Adipose tissue (tissue), 3 donors: Measurements from ENCODE around the gene IGFL1. TPM values are rescaled to one million over a fixed set of nuclear protein-coding genes. Genes with fewer than 3 reads are reported as not detected.
"Not testable (repeated sequence)": the region's sequence is repeated elsewhere in the genome, so short reads cannot be mapped to it uniquely, and the experiment has no call there.

Source experiments
- H3K27ac ChIP-seq: one replicate; pipeline ENCODE4 v1.5.1; 2013; ENCODE audit warnings: low read depth, low read length
- WGBS, 3 donors: extraction: QIAGEN DNeasy Blood & Tissue Kit; methylation state at CpG; one replicate each; pipeline ENCODE4 v1.1.7; 2013; 5-methylcytosine and 5-hydroxymethylcytosine counted together
- polyA plus RNA-seq, 3 donors: library from polyadenylated mRNA; stranded (reverse); fragments of 200-250 nt; gene quantifications; one replicate each; pipeline ENCODE4 v1.2.3, GENCODE V29; 2013
- donor health status: healthy with polysubstance abuse.
- donor health status: Bipolar disorder and iron deficiency.
- donor health status: healthy.

The IGFL1 gene
- polyA plus RNA-seq, 3 donors: not detected

DNA sequence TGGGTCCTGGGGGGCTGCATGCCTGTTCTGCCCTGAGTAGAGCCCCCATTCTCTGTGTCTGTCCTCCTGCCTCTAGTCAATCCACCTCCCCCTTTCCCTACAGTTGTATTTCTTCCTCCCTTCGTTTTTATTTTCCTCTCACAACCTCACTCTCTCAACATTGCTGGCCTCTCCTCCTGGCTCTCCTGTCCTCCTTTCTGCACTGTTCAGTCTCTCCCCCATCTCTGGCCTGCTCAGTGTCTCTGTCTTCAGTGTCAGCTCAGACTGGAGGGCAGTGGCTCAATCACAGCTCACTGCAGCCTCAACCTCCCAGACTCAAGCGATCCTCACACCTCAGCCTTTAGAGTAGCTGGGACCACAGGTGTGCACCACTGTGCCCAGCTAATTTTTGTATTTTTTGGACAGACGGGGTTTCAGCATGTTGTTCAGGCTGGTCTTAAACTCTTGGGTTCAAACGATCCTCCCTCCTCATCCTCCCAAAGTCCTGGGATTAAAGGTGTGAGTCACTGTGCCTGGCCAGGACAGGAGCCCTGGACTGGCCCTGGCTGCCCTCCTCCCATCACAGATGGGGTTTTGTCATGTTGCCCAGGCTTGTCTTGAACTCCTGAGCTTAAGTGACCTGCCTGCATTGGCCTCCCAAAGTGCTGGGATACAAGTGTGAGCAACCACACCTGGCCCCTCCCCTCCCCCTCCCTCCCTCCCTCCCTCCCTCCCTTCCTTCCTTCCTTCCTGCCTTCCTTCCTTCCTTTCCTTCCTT is 32.0 kb upstream of the IGFL1 start:
- WGBS, 3 donors: 64 to 72% (median 65%) methylated on average over 4 of the region's 4 CpGs
- no peak overlapping the region for H3K27ac ChIP-seq

GRCh38 chr19:46198756-46199155 is 30.8 kb upstream of the IGFL1 start:
- WGBS, 3 donors: 62 to 72% (median 65%) methylated on average over 3 of the region's 3 CpGs
- no peak overlapping the region for H3K27ac ChIP-seq

DNA sequence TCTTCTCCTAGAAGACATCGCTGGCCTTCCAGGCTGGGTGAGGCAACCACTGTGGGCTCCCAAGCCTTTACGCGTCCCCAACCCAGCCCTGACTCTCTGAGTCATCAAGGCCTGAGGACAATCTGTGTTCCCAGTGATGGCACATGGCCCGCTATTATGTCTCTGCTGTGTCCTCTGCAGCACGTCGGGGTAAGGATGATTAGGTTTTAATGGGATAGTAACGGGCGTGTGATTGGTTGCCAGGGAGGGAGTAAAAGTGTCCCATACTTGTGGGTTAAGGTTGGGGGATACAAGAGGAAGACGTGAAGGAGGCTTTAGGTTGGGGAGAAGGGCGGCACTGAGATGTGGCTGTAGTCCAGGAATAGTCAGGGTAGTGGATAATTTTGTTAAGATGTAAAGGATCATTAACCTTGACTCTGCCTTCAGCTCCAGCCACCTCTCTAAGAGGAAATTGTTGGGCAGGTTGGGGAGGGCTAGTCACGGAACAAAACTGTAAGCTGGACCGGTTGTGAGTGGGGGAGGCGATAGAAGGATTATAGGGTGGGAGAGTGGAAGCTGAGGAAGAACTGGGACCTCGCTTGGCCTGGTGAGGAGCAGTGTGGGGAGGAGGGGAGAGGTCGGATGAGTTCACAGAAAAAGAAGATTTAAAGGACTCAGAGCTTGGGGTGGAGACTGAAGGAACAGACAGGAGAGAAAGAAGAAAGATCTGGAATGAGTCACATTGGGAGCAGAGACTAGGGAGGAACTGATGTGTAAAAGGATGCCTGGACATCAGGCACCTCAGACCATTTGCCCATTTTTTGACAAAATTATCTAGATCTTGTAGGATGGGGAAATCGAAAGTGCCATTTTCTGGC is 27.9 kb upstream of the IGFL1 start:
- no peak overlapping the region for H3K27ac ChIP-seq
- WGBS, 3 donors: 59 to 71% (median 68%) methylated on average over 16 of the region's 16 CpGs

DNA sequence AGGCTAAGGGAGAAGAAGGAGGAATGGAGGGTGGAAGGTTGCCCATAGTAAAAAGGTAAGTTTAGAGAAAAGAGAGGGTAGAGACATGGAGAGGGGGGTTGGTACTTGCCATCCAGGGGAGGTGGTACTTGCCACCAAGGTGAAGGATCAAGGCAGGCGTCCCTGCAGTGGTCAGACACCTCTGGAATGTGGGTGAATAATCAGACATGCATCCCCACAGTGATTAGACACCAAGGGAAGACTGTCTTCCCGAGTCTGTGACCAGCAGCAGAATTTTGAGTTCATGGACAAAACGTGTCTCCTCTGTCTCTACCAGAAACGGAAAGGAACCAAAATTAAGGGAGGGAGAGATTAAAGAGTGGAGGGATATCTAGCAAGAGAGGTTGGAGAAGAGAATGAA is 27.1 kb upstream of the IGFL1 start:
- H3K27ac ChIP-seq: no peak overlapping the region
- WGBS, 3 donors: 56 to 65% (median 57%) methylated on average over 4 of the region's 4 CpGs

GRCh38 chr19:46202872-46203860 is 26.4 kb upstream of the IGFL1 start:
- H3K27ac ChIP-seq: no peak overlapping the region
- WGBS, 3 donors: 82 to 86% (median 84%) methylated on average over 8 of the region's 8 CpGs

- 76 to 85% (median 77%) methylated on average over 5 of the region's 5 CpGs for WGBS, 3 donors
These were observed 25.5 kb upstream of the IGFL1 start for GRCh38 chr19:46204008-46204407.

GRCh38 chr19:46205183-46205984 is 24.2 kb upstream of the IGFL1 start:
- 64 to 67% (median 67%) methylated on average over 6 of the region's 6 CpGs for WGBS, 3 donors
- H3K27ac ChIP-seq: no peak overlapping the region

More at GRCh38 chr19:46204008-46204407, 25.5 kb upstream of the IGFL1 start:
- H3K27ac ChIP-seq: no peak overlapping the region

DNA sequence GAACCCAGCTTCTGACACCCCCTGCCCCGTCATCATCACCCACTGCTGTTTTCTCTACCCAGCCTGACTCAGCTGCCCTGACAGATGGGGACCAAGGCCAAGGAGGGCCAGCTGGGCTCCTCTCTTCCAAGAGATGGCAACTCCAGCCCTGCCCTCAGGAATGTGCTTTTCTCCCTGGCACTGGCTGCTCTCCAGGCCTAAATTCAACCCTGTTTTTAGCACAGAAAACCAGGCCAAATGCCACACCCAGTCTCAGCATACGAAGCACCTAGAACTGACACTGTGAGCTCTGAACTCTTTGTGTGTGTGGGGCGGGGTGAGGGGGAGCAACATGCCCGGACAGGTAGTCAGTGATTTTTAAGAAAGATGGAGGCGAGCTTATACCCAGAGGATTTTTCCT is 23.4 kb upstream of the IGFL1 start:
- 66 to 73% (median 71%) methylated on average over 5 of the region's 5 CpGs for WGBS, 3 donors
- no peak overlapping the region for H3K27ac ChIP-seq

GRCh38 chr19:46206682-46207081 is 22.9 kb upstream of the IGFL1 start:
- 65 to 84% (median 79%) methylated on average over 3 of the region's 3 CpGs for WGBS, 3 donors

DNA sequence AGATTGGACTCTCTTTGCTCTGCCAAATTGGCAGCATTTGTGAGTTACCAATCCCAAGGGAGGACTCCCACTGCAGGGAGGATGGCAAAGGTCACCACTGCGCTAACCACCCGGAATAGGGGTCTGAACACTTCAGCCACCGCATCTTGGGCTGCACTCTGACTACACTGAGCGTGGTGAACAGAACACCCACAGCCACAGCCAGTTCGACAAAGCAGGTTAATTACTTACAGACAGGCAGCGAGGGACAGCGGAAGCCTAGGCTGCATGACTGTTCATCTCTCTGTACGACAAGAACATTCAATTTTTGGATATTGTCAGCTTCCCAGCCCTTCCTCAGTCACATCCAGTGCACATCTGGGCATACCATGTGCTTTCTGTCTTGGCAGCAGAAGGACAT is 21.7 kb upstream of the IGFL1 start:
- 64 to 94% (median 84%) methylated on average over 4 to 6 of the region's 8 CpGs for WGBS, 3 donors
- not testable (repeated sequence) for H3K27ac ChIP-seq

More at GRCh38 chr19:46206682-46207081, 22.9 kb upstream of the IGFL1 start:
- H3K27ac ChIP-seq: no peak overlapping the region

- 59 to 73% (median 70%) methylated on average over 3 of the region's 3 CpGs for WGBS, 3 donors
- no peak overlapping the region for H3K27ac ChIP-seq
These were observed 20.5 kb upstream of the IGFL1 start for GRCh38 chr19:46209051-46209450.

DNA sequence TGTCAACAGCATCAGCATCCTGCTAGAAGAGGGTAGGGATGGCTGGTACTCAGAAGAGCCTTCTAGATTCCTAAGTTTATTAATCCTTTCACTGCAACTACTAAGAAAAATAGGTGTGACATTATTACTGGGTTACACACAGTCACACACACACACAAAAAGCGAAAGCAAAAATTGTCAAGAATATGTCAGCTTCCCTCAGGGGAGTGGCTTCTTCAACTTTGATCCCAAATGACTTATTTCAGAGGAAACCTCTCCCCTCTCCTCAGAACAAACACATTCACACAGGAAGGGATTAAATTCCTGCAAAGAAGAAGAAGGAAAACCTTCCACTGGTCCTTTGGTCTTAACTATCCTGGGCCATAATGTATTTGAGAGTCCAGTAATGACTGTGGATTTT is 20.1 kb upstream of the IGFL1 start:
- WGBS, 3 donors: 70 to 92% (median 77%) methylated on average over 1 of the region's 1 CpG
- no peak overlapping the region for H3K27ac ChIP-seq

DNA sequence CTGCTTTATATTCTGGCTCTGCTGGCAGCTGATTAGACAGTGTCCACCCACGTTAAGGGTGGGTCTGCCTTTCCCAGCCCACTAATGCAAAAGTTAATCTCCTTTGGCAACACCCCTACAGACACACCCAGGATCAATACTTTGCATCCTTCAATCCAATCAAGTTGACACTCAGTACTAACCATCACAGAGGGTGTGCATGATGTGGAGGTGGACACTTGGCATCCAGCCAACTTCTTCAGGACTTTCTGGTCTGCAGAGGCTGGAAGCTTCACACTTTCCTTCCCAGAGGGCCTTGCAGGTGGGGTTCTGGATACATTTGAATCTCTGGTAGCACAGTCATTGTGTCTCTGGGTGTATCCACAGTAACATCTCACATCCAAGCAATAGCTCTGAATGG is 18.9 kb upstream of the IGFL1 start:
- H3K27ac ChIP-seq: no peak overlapping the region
- 44 to 57% (median 51%) methylated on average over 1 of the region's 1 CpG for WGBS, 3 donors

GRCh38 chr19:46211201-46211881 is 18.2 kb upstream of the IGFL1 start:
- H3K27ac ChIP-seq: no peak overlapping the region
- 47 to 56% (median 51%) methylated on average over 10 of the region's 10 CpGs for WGBS, 3 donors

GRCh38 chr19:46212592-46212991 is 16.9 kb upstream of the IGFL1 start:
- WGBS, 3 donors: 69 to 86% (median 81%) methylated on average over 5 of the region's 5 CpGs
- not testable (repeated sequence) for H3K27ac ChIP-seq

DNA sequence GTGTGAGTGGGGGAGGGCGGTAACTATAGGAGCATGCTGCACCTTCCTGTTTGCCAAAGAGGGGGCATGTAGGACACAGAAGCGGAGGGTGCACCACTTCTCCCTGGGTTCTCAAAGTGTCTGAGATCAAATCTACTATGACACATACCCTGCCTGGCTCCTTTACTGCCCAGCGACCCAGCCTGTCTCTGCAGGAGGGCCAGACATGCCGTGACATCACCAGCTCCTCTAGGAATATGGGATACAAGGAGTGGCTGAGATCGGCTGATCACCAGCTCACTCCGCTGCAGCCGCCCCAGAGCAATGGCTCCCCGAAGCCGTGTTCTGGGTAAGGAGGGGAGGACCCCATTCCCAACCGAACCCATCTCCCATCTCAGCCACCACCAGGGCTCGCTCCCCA is 16.4 kb upstream of the IGFL1 start:
- no peak overlapping the region for H3K27ac ChIP-seq
- WGBS, 3 donors: 72 to 83% (median 82%) methylated on average over 11 of the region's 11 CpGs

GRCh38 chr19:46213806-46214205 is 15.7 kb upstream of the IGFL1 start:
- WGBS, 3 donors: 83 to 92% (median 89%) methylated on average over 19 of the region's 19 CpGs
- H3K27ac ChIP-seq: no peak overlapping the region
